DND-41 (cell line): Measurements from ENCODE around the gene SEPTIN5.

Experiments used
- ATAC-seq: fragments of 200-7000 bp; cut with Tn5 transposase; 3 replicates; pipeline ENCODE4 v1.9.1; 2021; ENCODE audit warnings: low read depth; ENCODE audit not compliant: insufficient read depth
- DNase-seq: peaks from one replicate; pipeline ENCODE4 v3.0.0-alpha.2; 2020
- H2AFZ ChIP-seq: 2 replicates; pipeline ENCODE4 v1.6.0; 2012; ENCODE audit warnings: low read depth, low read length
- H3K27ac ChIP-seq: 2 replicates; pipeline ENCODE4 v1.5.1; 2012; ENCODE audit warnings: low read length, inconsistent platforms
- H3K27me3 ChIP-seq: fragments of 200-600 bp; sonication (generic); 2 replicates; pipeline ENCODE4 v1.6.0; 2012; ENCODE audit warnings: low read length, mild to moderate bottlenecking, inconsistent platforms; ENCODE audit not compliant: insufficient read depth, poor library complexity
- H3K36me3 ChIP-seq: 2 replicates; pipeline ENCODE4 v1.5.1; 2012; ENCODE audit warnings: low read length, inconsistent platforms; ENCODE audit not compliant: insufficient read depth
- H3K4me1 ChIP-seq: 2 replicates; pipeline ENCODE4 v1.5.1; 2012; ENCODE audit warnings: mild to moderate bottlenecking, low read length; ENCODE audit not compliant: insufficient read depth
- H3K4me2 ChIP-seq: 2 replicates; pipeline ENCODE4 v1.6.0; 2012; ENCODE audit warnings: mild to moderate bottlenecking, moderate library complexity, low read length, inconsistent platforms; ENCODE audit not compliant: insufficient read depth
- H3K4me3 ChIP-seq, 2 experiments: fragments of 200-600 bp in 1 of 2; shearing (Covaris generic) in 1 of 2; 2 replicates each; pipeline ENCODE4 v1.5.1; 2012 to 2016; ENCODE audit warnings: inconsistent platforms in 2 of 2, low read length in 2 of 2, mild to moderate bottlenecking in 2 of 2, low read depth in 1 of 2, moderate library complexity in 1 of 2
- H3K79me2 ChIP-seq: 2 replicates; pipeline ENCODE4 v1.6.0; 2012; ENCODE audit warnings: low read length, inconsistent platforms; ENCODE audit not compliant: insufficient read depth
- H3K9ac ChIP-seq: 2 replicates; pipeline ENCODE4 v1.6.0; 2012; ENCODE audit warnings: low read depth, mild to moderate bottlenecking, inconsistent platforms, low read length, moderate library complexity
- H3K9me3 ChIP-seq: 2 replicates; pipeline ENCODE4 v1.5.1; 2012; ENCODE audit warnings: low read length, moderate library complexity, mild to moderate bottlenecking, inconsistent platforms; ENCODE audit not compliant: insufficient read depth, severe bottlenecking
- H4K20me1 ChIP-seq: 2 replicates; pipeline ENCODE4 v1.6.0; 2012; ENCODE audit warnings: low read length; ENCODE audit not compliant: insufficient read depth
- CTCF ChIP-seq: IDR thresholded peaks from 2 replicates; pipeline ENCODE4 v1.5.1; 2012; ENCODE audit warnings: borderline replicate concordance, low read length, moderate library complexity, mild to moderate bottlenecking; ENCODE audit not compliant: poor library complexity, severe bottlenecking; ENCODE audit errors: extremely low read depth
- EZH2 ChIP-seq: IDR thresholded peaks from 3 replicates; pipeline ENCODE4 v1.6.1; 2012; ENCODE audit warnings: borderline replicate concordance, low read depth, mild to moderate bottlenecking, moderate library complexity, low read length, inconsistent platforms; ENCODE audit not compliant: severe bottlenecking

Gene SEPTIN5

GRCh38 chr22:19764636-19765476, 50.6 kb downstream of the SEPTIN5 start:
- peak overlapping the region; percentile 80; the same call in 1 of the 2 replicates for H3K27ac ChIP-seq
- H3K27me3 ChIP-seq, result peaks cover 9% of the 10 kb centered on the region
- peak overlapping the region; percentile 75 for H3K4me2 ChIP-seq
- H3K9me3 ChIP-seq, result no peaks in the 10 kb centered on the region
- H4K20me1 ChIP-seq, result peaks cover 13% of the 10 kb centered on the region
- TF ChIP-seq EZH2, result no peak
- no peak for TF ChIP-seq CTCF
- H3K79me2 ChIP-seq, result peaks cover 37% of the 10 kb centered on the region
- peak overlapping the region; percentile 19 to 63; a peak in 3 of 4 replicates for H3K4me3 ChIP-seq
- H3K9ac ChIP-seq, result peak overlapping the region; percentile 66
- peaks cover 20% of the 10 kb centered on the region for H3K4me1 ChIP-seq
- DNase-seq, result no peak
- peak overlapping the region; percentile 77 for H2AFZ ChIP-seq
- H3K36me3 ChIP-seq, result no peaks in the 10 kb centered on the region
- no peak for ATAC-seq

GRCh38 chr22:19765477-19766239, 51.4 kb downstream of the SEPTIN5 start:
- TF ChIP-seq CTCF, result no peak
- peak; percentile 31 for TF ChIP-seq EZH2
- H3K4me2 ChIP-seq, result peak overlapping the region; percentile 75
- H2AFZ ChIP-seq, result peak overlapping the region; percentile 77
- H3K9ac ChIP-seq, result peak overlapping the region; percentile 66
- H3K79me2 ChIP-seq, result peaks cover 43% of the 10 kb centered on the region
- peak overlapping the region; percentile 80 for H3K27ac ChIP-seq
- DNase-seq, result peak; percentile 64
- peaks cover 17% of the 10 kb centered on the region for H4K20me1 ChIP-seq
- H3K27me3 ChIP-seq, result peaks cover 9% of the 10 kb centered on the region
- no peaks in the 10 kb centered on the region for H3K36me3 ChIP-seq
- ATAC-seq, result peak; percentile 70
- H3K9me3 ChIP-seq, result no peaks in the 10 kb centered on the region
- peak overlapping the region; percentile 19 to 63; a peak in 3 of 4 replicates for H3K4me3 ChIP-seq
- H3K4me1 ChIP-seq, result peaks cover 20% of the 10 kb centered on the region

- no peak overlapping the region; the same call in 1 of the 2 replicates for H3K27ac ChIP-seq
- H3K9ac ChIP-seq, result peak overlapping the region; percentile 66
- H3K36me3 ChIP-seq, result no peaks in the 10 kb centered on the region
- peaks cover 9% of the 10 kb centered on the region for H3K27me3 ChIP-seq
- H3K4me2 ChIP-seq, result peak overlapping the region; percentile 53
- H2AFZ ChIP-seq, result peak overlapping the region; percentile 38; the same call in 1 of the 2 replicates
- H4K20me1 ChIP-seq, result peaks cover 22% of the 10 kb centered on the region
- peaks cover 48% of the 10 kb centered on the region for H3K79me2 ChIP-seq
- peaks cover 20% of the 10 kb centered on the region for H3K4me1 ChIP-seq
- TF ChIP-seq EZH2, result no peak
- ATAC-seq (no peak), DNase-seq (no peak)
- H3K4me3 ChIP-seq, result peak overlapping the region; percentile 28 to 63; a peak in 3 of 4 replicates
- no peaks in the 10 kb centered on the region for H3K9me3 ChIP-seq
Observed at GRCh38 chr22:19766240-19766510, 51.9 kb downstream of the SEPTIN5 start.
